ENCODE data around the gene TMEM121. TPM values are rescaled to one million over a fixed set of nuclear protein-coding genes. Genes with fewer than 3 reads are reported as not detected.

TMEM121 gene
- total and polyA plus RNA-seq, 10 of the 15 experiments (the other 5 are each of a cell fraction or from before 2014, with no cell fraction given) = 0.04 to 4.9 (median 1.2) TPM; not detected in 2

DNA sequence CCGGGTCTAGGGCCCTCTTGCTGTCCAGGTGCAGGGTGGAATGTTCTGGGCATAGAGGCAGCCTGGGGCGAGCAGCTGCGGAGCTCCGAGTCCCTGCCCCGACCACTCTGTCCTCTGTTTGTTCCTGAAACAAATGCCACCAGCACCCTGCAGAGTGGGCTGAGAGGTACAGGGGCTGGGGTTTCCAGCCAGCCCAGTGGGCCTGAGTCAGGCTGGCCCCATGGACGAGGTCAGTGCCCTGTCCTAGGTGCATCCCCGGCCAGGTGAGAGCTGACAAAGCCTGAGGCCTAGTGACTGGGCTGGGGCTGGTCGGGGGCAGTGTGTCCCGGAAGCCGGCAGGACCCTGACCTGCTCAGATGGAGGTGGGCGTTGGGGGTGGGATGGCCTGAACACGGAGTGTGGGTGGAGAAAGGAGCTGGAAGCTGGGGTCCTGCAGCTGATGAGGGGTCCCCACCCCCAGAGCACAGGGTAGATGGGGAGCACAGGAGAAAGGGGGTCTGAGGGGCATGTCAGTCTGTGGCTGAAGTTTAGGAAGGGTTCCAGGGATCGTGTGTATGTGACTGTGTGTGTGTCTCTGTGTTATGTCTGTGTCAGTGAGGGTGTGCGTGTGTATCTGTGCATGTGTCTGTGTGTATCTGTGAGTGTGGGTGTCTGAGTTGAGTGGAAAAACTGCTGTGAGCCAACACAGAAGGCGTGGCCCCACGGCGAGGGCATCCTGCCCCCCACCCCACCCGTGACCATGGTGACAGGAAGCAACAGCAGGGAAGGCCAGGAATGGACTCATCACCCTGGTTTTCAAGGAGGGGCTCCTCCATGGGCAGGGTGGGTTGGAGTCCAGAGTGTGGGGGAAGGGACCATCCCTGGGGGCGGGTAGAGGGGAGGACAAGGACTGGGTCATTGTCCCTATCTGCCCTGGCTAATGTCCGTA, 42.0 kb upstream of the TMEM121 start:
- Histone ChIP-seq H2AFZ (ENCODE audit: control insufficient read depth, low read depth, low read length) (no peak overlapping the region), H3K9me3 (replicated peaks; ENCODE audit: control insufficient read depth, insufficient read depth, low read length) (no peaks in the 10 kb centered on the region), H3K27ac (ENCODE audit: control insufficient read depth, insufficient read depth) (no peak overlapping the region), H3K36me3 (ENCODE audit: control insufficient read depth in 2 of 2, insufficient read depth in 2 of 2, low read length in 1 of 2) (no peaks in the 10 kb centered on the region), H3K4me2 (ENCODE audit: control insufficient read depth, insufficient read depth) (no peak overlapping the region), H3K4me3 (no peak overlapping the region), H3K27me3 (replicated peaks in 1 of 2; ENCODE audit: control insufficient read depth in 2 of 2, insufficient read depth in 2 of 2, low read length in 1 of 2) (no peaks in the 10 kb centered on the region), H3K9ac (ENCODE audit: control insufficient read depth, insufficient read depth, low read length) (no peak overlapping the region), H3K4me1 (ENCODE audit: control insufficient read depth, insufficient read depth, low read length) (peaks cover 37% of the 10 kb centered on the region), H4K20me1 (ENCODE audit: control insufficient read depth, insufficient read depth) (no peaks in the 10 kb centered on the region), H3K79me2 (ENCODE audit: control insufficient read depth, insufficient read depth, low read length) (peaks cover 3% of the 10 kb centered on the region)
- FAIRE-seq = no peak
- 52% methylated on average over 20 of the region's 20 CpGs for WGBS (ENCODE audit: insufficient coverage, insufficient replicate concordance, low lambda C conversion rate, missing lambda C conversion rate)
- in situ Hi-C loops (cut with MboI) (no loop called here), intact Hi-C loops (cut with micrococcal nuclease; ENCODE audit: unreplicated experiment) (loop anchor here (10.0 kb wide), 1 partner anchor 420 kb away; the partner anchor contains the start of gene GPR132)
- no peak for ATAC-seq
- POLR2A ChIA-PET = no interaction called here
- BruUV-seq (replicated peaks) = no TSS peak
- no peak for DNase-seq (ENCODE audit: low read depth, low spot score)
- RAD21 ChIA-PET (ENCODE audit: unreplicated experiment) = no interaction called here
- SMC1A ChIA-PET (ENCODE audit: uncharacterized antibody, unreplicated experiment) = no interaction called here
- CTCF ChIA-PET = no interaction called here
- TF ChIP-seq RBBP5 (conservative IDR thresholded peaks at IDR 0.05) = no peak
- TF ChIP-seq SMARCA5 (IDR thresholded peaks at IDR 0.05) = no peak
- no peak for TF ChIP-seq IKZF2 (IDR thresholded peaks at IDR 0.05)
- no peak for TF ChIP-seq MYC (IDR thresholded peaks at IDR 0.05; ENCODE audit: insufficient read depth, insufficient read length, insufficient replicate concordance, low read length, severe bottlenecking)
- no peak for TF ChIP-seq FOS (IDR thresholded peaks at IDR 0.05; ENCODE audit: borderline replicate concordance, extremely low read depth, insufficient read length)
- TF ChIP-seq, protein P1, sequence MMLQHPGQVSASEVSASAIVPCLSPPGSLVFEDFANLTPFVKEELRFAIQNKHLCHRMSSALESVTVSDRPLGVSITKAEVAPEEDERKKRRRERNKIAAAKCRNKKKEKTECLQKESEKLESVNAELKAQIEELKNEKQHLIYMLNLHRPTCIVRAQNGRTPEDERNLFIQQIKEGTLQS (IDR thresholded peaks at IDR 0.05; ENCODE audit: borderline replicate concordance, extremely low read depth, low read depth, low read length) = no peak
- TF ChIP-seq KLF5 (IDR thresholded peaks at IDR 0.05; ENCODE audit: partially characterized antibody) = no peak
- TF ChIP-seq, protein P2, sequence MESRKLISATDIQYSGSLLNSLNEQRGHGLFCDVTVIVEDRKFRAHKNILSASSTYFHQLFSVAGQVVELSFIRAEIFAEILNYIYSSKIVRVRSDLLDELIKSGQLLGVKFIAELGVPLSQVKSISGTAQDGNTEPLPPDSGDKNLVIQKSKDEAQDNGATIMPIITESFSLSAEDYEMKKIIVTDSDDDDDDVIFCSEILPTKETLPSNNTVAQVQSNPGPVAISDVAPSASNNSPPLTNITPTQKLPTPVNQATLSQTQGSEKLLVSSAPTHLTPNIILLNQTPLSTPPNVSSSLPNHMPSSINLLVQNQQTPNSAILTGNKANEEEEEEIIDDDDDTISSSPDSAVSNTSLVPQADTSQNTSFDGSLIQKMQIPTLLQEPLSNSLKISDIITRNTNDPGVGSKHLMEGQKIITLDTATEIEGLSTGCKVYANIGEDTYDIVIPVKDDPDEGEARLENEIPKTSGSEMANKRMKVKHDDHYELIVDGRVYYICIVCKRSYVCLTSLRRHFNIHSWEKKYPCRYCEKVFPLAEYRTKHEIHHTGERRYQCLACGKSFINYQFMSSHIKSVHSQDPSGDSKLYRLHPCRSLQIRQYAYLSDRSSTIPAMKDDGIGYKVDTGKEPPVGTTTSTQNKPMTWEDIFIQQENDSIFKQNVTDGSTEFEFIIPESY (IDR thresholded peaks at IDR 0.05) = no peak
- TF ChIP-seq SMAD1 (IDR thresholded peaks at IDR 0.05; ENCODE audit: low read depth, partially characterized antibody) = no peak
- no peak for TF ChIP-seq RAD51 (IDR thresholded peaks at IDR 0.05)
- no peak for TF ChIP-seq RUNX3 (IDR thresholded peaks at IDR 0.05; ENCODE audit: low read length)
- no peak for TF ChIP-seq KAT2A (conservative IDR thresholded peaks at IDR 0.05; ENCODE audit: control insufficient read depth, low read depth, low read length)

Data from GM12878 (cell line).